Neutrophil (primary cell): ENCODE results near the gene CPLX1.
A peak's percentile ranks its signal among the peaks of the same experiment; 100 is the strongest.
"Not testable (repeated sequence)": the region's sequence is repeated elsewhere in the genome, so short reads cannot be mapped to it uniquely, and the experiment has no call there.

Experiments
- H3K27ac ChIP-seq: fragments of 200-600 bp; sonication (generic); 2 replicates; pipeline ENCODE4 v1.5.1; 2016; ENCODE audit warnings: mild to moderate bottlenecking, moderate library complexity
- H3K27me3 ChIP-seq: fragments of 200-600 bp; sonication (generic); 2 replicates; pipeline ENCODE4 v1.6.0; 2016; ENCODE audit warnings: mild to moderate bottlenecking
- H3K36me3 ChIP-seq: fragments of 200-600 bp; sonication (generic); 2 replicates; pipeline ENCODE4 v1.5.1; 2017
- H3K4me1 ChIP-seq, 2 experiments: fragments of 200-600 bp in 1 of 2; sonication (generic) in 1 of 2; 1 replicate in 1 of 2; 2 replicates in 1 of 2; pipeline versions ENCODE4 v1.5.1 to v1.6.1; 2013 to 2016; ENCODE audit warnings: low read depth in 1 of 2, low read length in 1 of 2, mild to moderate bottlenecking in 1 of 2, moderate library complexity in 1 of 2; ENCODE audit not compliant: control insufficient read depth in 1 of 2, insufficient read depth in 1 of 2
- H3K4me3 ChIP-seq, 2 experiments: fragments of 200-600 bp in 1 of 2; sonication (generic) in 1 of 2; 1 replicate in 1 of 2; 2 replicates in 1 of 2; pipeline ENCODE4 v1.5.1; 2013 to 2016; ENCODE audit warnings: low read depth in 1 of 2, low read length in 1 of 2, mild to moderate bottlenecking in 1 of 2, moderate library complexity in 1 of 2
- H3K9me3 ChIP-seq: fragments of 200-600 bp; sonication (generic); 2 replicates; pipeline ENCODE4 v1.5.1; 2016
- CTCF ChIP-seq: fragments of 200-600 bp; sonication (generic); IDR thresholded peaks from 2 replicates; pipeline ENCODE4 v1.5.1; 2016; ENCODE audit warnings: antibody characterized with exemption

The CPLX1 gene

GRCh38 chr4:781493-782216, 44.3 kb downstream of the CPLX1 start:
- Histone ChIP-seq H3K9me3 (no peaks in the 10 kb centered on the region), H3K27ac (peak overlapping the region; percentile 81), H3K4me1 (peaks cover 18% of the 10 kb centered on the region in 2 experiments), H3K36me3 (peaks cover 12% of the 10 kb centered on the region), H3K27me3 (peaks cover 37% of the 10 kb centered on the region), H3K4me3 (peak overlapping the region; percentile 89 to 96)
- TF ChIP-seq CTCF, result peak; percentile 36

- Histone ChIP-seq H3K27me3 (peaks cover 30% of the 10 kb centered on the region), H3K4me3 (peak overlapping the region; percentile 89 to 96), H3K4me1 (peaks cover 18% of the 10 kb centered on the region in 2 experiments), H3K36me3 (peaks cover 13% of the 10 kb centered on the region), H3K9me3 (no peaks in the 10 kb centered on the region), H3K27ac (peak overlapping the region; percentile 81)
- TF ChIP-seq CTCF, result no peak
These were observed 45.0 kb downstream of the CPLX1 start for GRCh38 chr4:780716-781492.

GRCh38 chr4:780255-780654, 45.7 kb downstream of the CPLX1 start:
- not testable (repeated sequence) for H3K27ac ChIP-seq, H3K9me3 ChIP-seq
- H3K4me3 ChIP-seq, result peak overlapping the region in 1 of 2 experiments; percentile 96
- H3K36me3 ChIP-seq, result peaks cover 20% of the 10 kb centered on the region
- H3K27me3 ChIP-seq, result peaks cover 23% of the 10 kb centered on the region
- peaks cover 18% of the 10 kb centered on the region in 2 experiments for H3K4me1 ChIP-seq

GRCh38 chr4:779555-779954, 46.4 kb downstream of the CPLX1 start:
- no peak for TF ChIP-seq CTCF
- Histone ChIP-seq H3K4me3 (no peak overlapping the region), H3K36me3 (peaks cover 24% of the 10 kb centered on the region), H3K9me3 (no peaks in the 10 kb centered on the region), H3K4me1 (peaks cover 18% of the 10 kb centered on the region in 2 experiments), H3K27me3 (peaks cover 16% of the 10 kb centered on the region), H3K27ac (no peak overlapping the region)

- H3K36me3 ChIP-seq, result peaks cover 38% of the 10 kb centered on the region
- H3K27me3 ChIP-seq, result no peaks in the 10 kb centered on the region
- peaks cover 18% of the 10 kb centered on the region in 2 experiments for H3K4me1 ChIP-seq
- H3K4me3 ChIP-seq, result no peak overlapping the region
- no peaks in the 10 kb centered on the region for H3K9me3 ChIP-seq
- TF ChIP-seq CTCF, result no peak
- H3K27ac ChIP-seq, result no peak overlapping the region
These were observed 48.2 kb downstream of the CPLX1 start for GRCh38 chr4:777520-778262.
